IPS DF 6.9 (cell line): ENCODE measurements around the gene SLCO2B1.

Experiments
- DNase-seq: peaks from one replicate; pipeline ENCODE4 v3.0.0-alpha.2; 2013; ENCODE audit warnings: low read depth, low spot score
- H3K27ac ChIP-seq: one replicate; pipeline ENCODE4 v1.5.1; 2013; ENCODE audit warnings: low read length, control low read depth
- H3K27me3 ChIP-seq: 2 replicates; pipeline ENCODE4 v1.6.1; 2013; ENCODE audit warnings: mild to moderate bottlenecking, low read length; ENCODE audit not compliant: control insufficient read depth, insufficient read depth
- H3K36me3 ChIP-seq: 2 replicates; pipeline ENCODE4 v1.6.1; 2013; ENCODE audit warnings: low read length; ENCODE audit not compliant: control insufficient read depth, insufficient read depth
- H3K4me1 ChIP-seq: 2 replicates; pipeline ENCODE4 v1.6.1; 2013; ENCODE audit warnings: low read length; ENCODE audit not compliant: control insufficient read depth, insufficient read depth
- H3K4me3 ChIP-seq: 2 replicates; pipeline ENCODE4 v1.5.1; 2013; ENCODE audit warnings: mild to moderate bottlenecking, low read length
- H3K9me3 ChIP-seq: 2 replicates; pipeline ENCODE4 v1.6.1; 2013; ENCODE audit warnings: low read length, inconsistent platforms; ENCODE audit not compliant: control insufficient read depth, insufficient read depth
- WGBS: extraction: QIAGEN DNeasy Blood & Tissue Kit; methylation state at CpG from one replicate; pipeline ENCODE4 v1.1.7; 2013; ENCODE audit warnings: mixed read lengths, missing lambda C conversion rate; ENCODE audit not compliant: insufficient read length, insufficient coverage; 5-methylcytosine and 5-hydroxymethylcytosine counted together

The SLCO2B1 gene

GRCh38 chr11:75126564-75126963 is 24.3 kb upstream of the SLCO2B1 start:
- Histone ChIP-seq H3K9me3 (peaks cover 1% of the 10 kb centered on the region; the same call in 1 of the 2 replicates), H3K36me3 (no peaks in the 10 kb centered on the region), H3K4me1 (no peaks in the 10 kb centered on the region), H3K4me3 (no peak overlapping the region), H3K27me3 (no peaks in the 10 kb centered on the region), H3K27ac (no peak overlapping the region)
- no CpG with 5 or more reads among the region's 2 CpGs for WGBS
- DNase-seq = no peak

- no peak for DNase-seq
- Histone ChIP-seq H3K4me3 (no peak overlapping the region), H3K4me1 (no peaks in the 10 kb centered on the region), H3K27me3 (no peaks in the 10 kb centered on the region), H3K27ac (no peak overlapping the region), H3K9me3 (peaks cover 1% of the 10 kb centered on the region; the same call in 1 of the 2 replicates), H3K36me3 (no peaks in the 10 kb centered on the region)
- no CpG with 5 or more reads among the region's 3 CpGs for WGBS
These were observed 18.8 kb upstream of the SLCO2B1 start for GRCh38 chr11:75132080-75132479.

- Histone ChIP-seq H3K27me3 (no peaks in the 10 kb centered on the region), H3K4me1 (no peaks in the 10 kb centered on the region), H3K27ac (no peak overlapping the region), H3K4me3 (no peak overlapping the region), H3K36me3 (no peaks in the 10 kb centered on the region), H3K9me3 (no peaks in the 10 kb centered on the region)
- DNase-seq = no peak
- WGBS = no CpG with 5 or more reads among the region's 6 CpGs
These were observed 16.9 kb upstream of the SLCO2B1 start for GRCh38 chr11:75133976-75134375.

- no peak for DNase-seq
- H3K4me3 ChIP-seq = no peak overlapping the region
- H3K36me3 ChIP-seq = no peaks in the 10 kb centered on the region
- WGBS = no CpG with 5 or more reads among the region's 5 CpGs
- H3K27me3 ChIP-seq = no peaks in the 10 kb centered on the region
- no peaks in the 10 kb centered on the region for H3K9me3 ChIP-seq
- H3K4me1 ChIP-seq = no peaks in the 10 kb centered on the region
- H3K27ac ChIP-seq = no peak overlapping the region
These were observed 15.8 kb upstream of the SLCO2B1 start for GRCh38 chr11:75135021-75135650.

GRCh38 chr11:75135651-75136050 is 15.3 kb upstream of the SLCO2B1 start:
- DNase-seq = no peak
- no peak overlapping the region for H3K27ac ChIP-seq
- H3K4me1 ChIP-seq = no peaks in the 10 kb centered on the region
- H3K4me3 ChIP-seq = no peak overlapping the region
- no peaks in the 10 kb centered on the region for H3K9me3 ChIP-seq
- H3K36me3 ChIP-seq = no peaks in the 10 kb centered on the region
- no CpG with 5 or more reads among the region's 1 CpG for WGBS
- H3K27me3 ChIP-seq = no peaks in the 10 kb centered on the region

- Histone ChIP-seq H3K9me3 (no peaks in the 10 kb centered on the region), H3K36me3 (no peaks in the 10 kb centered on the region), H3K4me3 (no peak overlapping the region), H3K27ac (no peak overlapping the region), H3K27me3 (no peaks in the 10 kb centered on the region), H3K4me1 (no peaks in the 10 kb centered on the region)
- no CpG with 5 or more reads among the region's 22 CpGs for WGBS
- peak; percentile 39 for DNase-seq
These were observed 10.4 kb upstream of the SLCO2B1 start for GRCh38 chr11:75140269-75141138.

- Histone ChIP-seq H3K27ac (no peak overlapping the region), H3K4me1 (no peaks in the 10 kb centered on the region), H3K9me3 (no peaks in the 10 kb centered on the region), H3K27me3 (no peaks in the 10 kb centered on the region), H3K4me3 (no peak overlapping the region), H3K36me3 (no peaks in the 10 kb centered on the region)
- WGBS = no CpG with 5 or more reads among the region's 6 CpGs
- DNase-seq = no peak
These were observed 9.7 kb upstream of the SLCO2B1 start for GRCh38 chr11:75141166-75141565.

- Histone ChIP-seq H3K36me3 (no peaks in the 10 kb centered on the region), H3K4me3 (no peak overlapping the region), H3K9me3 (no peaks in the 10 kb centered on the region), H3K27ac (no peak overlapping the region), H3K27me3 (no peaks in the 10 kb centered on the region), H3K4me1 (no peaks in the 10 kb centered on the region)
- DNase-seq = peak; percentile 9
- no CpG with 5 or more reads among the region's 10 CpGs for WGBS
These were observed 8.0 kb upstream of the SLCO2B1 start for GRCh38 chr11:75142714-75143419.

- H3K36me3 ChIP-seq = no peaks in the 10 kb centered on the region
- no peaks in the 10 kb centered on the region for H3K27me3 ChIP-seq
- H3K9me3 ChIP-seq = no peaks in the 10 kb centered on the region
- no peaks in the 10 kb centered on the region for H3K4me1 ChIP-seq
- H3K27ac ChIP-seq = no peak overlapping the region
- DNase-seq = no peak
- no peak overlapping the region for H3K4me3 ChIP-seq
- no CpG with 5 or more reads among the region's 6 CpGs for WGBS
These were observed 7.5 kb upstream of the SLCO2B1 start for GRCh38 chr11:75143420-75143731.

- H3K36me3 ChIP-seq = no peaks in the 10 kb centered on the region
- DNase-seq = no peak
- no peaks in the 10 kb centered on the region for H3K27me3 ChIP-seq
- no peak overlapping the region for H3K27ac ChIP-seq
- H3K4me3 ChIP-seq = no peak overlapping the region
- H3K9me3 ChIP-seq = no peaks in the 10 kb centered on the region
- WGBS = no CpG with 5 or more reads among the region's 3 CpGs
- H3K4me1 ChIP-seq = no peaks in the 10 kb centered on the region
These were observed 6.2 kb upstream of the SLCO2B1 start for GRCh38 chr11:75144716-75145014.
